GM18498 (cell line): Measurements from ENCODE around the gene TIMP2.
"Not testable (repeated sequence)": the region's sequence is repeated elsewhere in the genome, so short reads cannot be mapped to it uniquely, and the experiment has no call there.

Experiments used
- ATAC-seq: cut with Tn5 transposase; IDR thresholded peaks from one replicate; pipeline ENCODE4 v1.9.1; 2021; ENCODE audit warnings: mild to moderate bottlenecking, moderate library complexity; ENCODE audit not compliant: unreplicated experiment

The TIMP2 gene

GRCh38 chr17:78956254-78956653 is 31.1 kb upstream of the TIMP2 start:
- ATAC-seq: no peak

- ATAC-seq: no peak
Measured at GRCh38 chr17:78954684-78955083, 29.5 kb upstream of the TIMP2 start.

GRCh38 chr17:78953356-78954350 is 28.5 kb upstream of the TIMP2 start:
- ATAC-seq: no peak

GRCh38 chr17:78952706-78953105 is 27.5 kb upstream of the TIMP2 start:
- ATAC-seq: no peak

GRCh38 chr17:78951967-78952551 is 26.9 kb upstream of the TIMP2 start:
- no peak for ATAC-seq

- ATAC-seq: no peak
Measured at GRCh38 chr17:78950870-78951269, 25.7 kb upstream of the TIMP2 start.

GRCh38 chr17:78947235-78948149 is 22.3 kb upstream of the TIMP2 start:
- no peak for ATAC-seq

- ATAC-seq: no peak
Measured at GRCh38 chr17:78946631-78947030, 21.4 kb upstream of the TIMP2 start.

- no peak for ATAC-seq
Measured at GRCh38 chr17:78946131-78946530, 20.9 kb upstream of the TIMP2 start.

GRCh38 chr17:78945455-78945854 is 20.3 kb upstream of the TIMP2 start:
- ATAC-seq: not testable (repeated sequence)

- no peak for ATAC-seq
Measured at GRCh38 chr17:78944956-78945355, 19.8 kb upstream of the TIMP2 start.

GRCh38 chr17:78944026-78944425 is 18.8 kb upstream of the TIMP2 start:
- ATAC-seq: no peak

- no peak for ATAC-seq
Measured at GRCh38 chr17:78940708-78941107, 15.5 kb upstream of the TIMP2 start.

- ATAC-seq: no peak
Measured at GRCh38 chr17:78940258-78940657, 15.1 kb upstream of the TIMP2 start.

- ATAC-seq: no peak
Measured at GRCh38 chr17:78939615-78940014, 14.4 kb upstream of the TIMP2 start.

GRCh38 chr17:78937561-78937960 is 12.4 kb upstream of the TIMP2 start:
- ATAC-seq: no peak

- no peak for ATAC-seq
Measured at GRCh38 chr17:78935419-78936323, 10.5 kb upstream of the TIMP2 start.

GRCh38 chr17:78934681-78935418 is 9.7 kb upstream of the TIMP2 start:
- ATAC-seq: no peak

- no peak for ATAC-seq
Measured at GRCh38 chr17:78933959-78934568, 8.9 kb upstream of the TIMP2 start.
